Measurements from ENCODE around the gene SECISBP2. TPM values are rescaled to one million over a fixed set of nuclear protein-coding genes. Genes with fewer than 3 reads are reported as not detected.
"Not testable (repeated sequence)": the region's sequence is repeated elsewhere in the genome, so short reads cannot be mapped to it uniquely, and the experiment has no call there.

The SECISBP2 gene
- 10 to 100 TPM; 40.4 to 42.5 TPM for total RNA-seq

GRCh38 chr9:89318123-89319014 is at the start of gene SECISBP2:
Gene SECISBP2 (plus strand): TSS chr9:89318500. CDS start chr9:89318577, 77 bp downstream.
- DNase-seq = peak; percentile 96
- ChIA-PET POLR2A (interaction anchor here (0.6 to 1.4 kb wide), 5 partner anchors 8 to 219 kb away, joined by 3 to 4 read pairs (median 3); partner anchors contain the start of gene CKS2), CTCF (interaction anchor here (0.7 to 1.0 kb wide), 2 partner anchors 10 to 45 kb away, joined by 3 read pairs; no protein-coding TSS in a partner anchor)
- Mint-ChIP-seq H3K27ac (peak within 1 kb of the TSS; percentile 99), H3K27me3 (no peaks in the 10 kb centered on the region), H3K9me3 (no peaks in the 10 kb centered on the region), H3K4me3 (peak within 1 kb of the TSS; percentile 86), H3K36me3 (ENCODE audit: low read depth) (peaks cover 86% of the 10 kb centered on the region), H3K4me1 (ENCODE audit: low read depth) (peaks cover 78% of the 10 kb centered on the region)
- TF ChIP-seq, protein P1, sequence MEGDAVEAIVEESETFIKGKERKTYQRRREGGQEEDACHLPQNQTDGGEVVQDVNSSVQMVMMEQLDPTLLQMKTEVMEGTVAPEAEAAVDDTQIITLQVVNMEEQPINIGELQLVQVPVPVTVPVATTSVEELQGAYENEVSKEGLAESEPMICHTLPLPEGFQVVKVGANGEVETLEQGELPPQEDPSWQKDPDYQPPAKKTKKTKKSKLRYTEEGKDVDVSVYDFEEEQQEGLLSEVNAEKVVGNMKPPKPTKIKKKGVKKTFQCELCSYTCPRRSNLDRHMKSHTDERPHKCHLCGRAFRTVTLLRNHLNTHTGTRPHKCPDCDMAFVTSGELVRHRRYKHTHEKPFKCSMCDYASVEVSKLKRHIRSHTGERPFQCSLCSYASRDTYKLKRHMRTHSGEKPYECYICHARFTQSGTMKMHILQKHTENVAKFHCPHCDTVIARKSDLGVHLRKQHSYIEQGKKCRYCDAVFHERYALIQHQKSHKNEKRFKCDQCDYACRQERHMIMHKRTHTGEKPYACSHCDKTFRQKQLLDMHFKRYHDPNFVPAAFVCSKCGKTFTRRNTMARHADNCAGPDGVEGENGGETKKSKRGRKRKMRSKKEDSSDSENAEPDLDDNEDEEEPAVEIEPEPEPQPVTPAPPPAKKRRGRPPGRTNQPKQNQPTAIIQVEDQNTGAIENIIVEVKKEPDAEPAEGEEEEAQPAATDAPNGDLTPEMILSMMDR (IDR thresholded peaks at IDR 0.05) = no peak
- intact Hi-C loops (cut with micrococcal nuclease) = loop anchor here (5.0 to 10.0 kb wide), 3 partner anchors 104 to 216 kb away; no protein-coding TSS in a partner anchor
- peak; percentile 89 for ATAC-seq

DNA sequence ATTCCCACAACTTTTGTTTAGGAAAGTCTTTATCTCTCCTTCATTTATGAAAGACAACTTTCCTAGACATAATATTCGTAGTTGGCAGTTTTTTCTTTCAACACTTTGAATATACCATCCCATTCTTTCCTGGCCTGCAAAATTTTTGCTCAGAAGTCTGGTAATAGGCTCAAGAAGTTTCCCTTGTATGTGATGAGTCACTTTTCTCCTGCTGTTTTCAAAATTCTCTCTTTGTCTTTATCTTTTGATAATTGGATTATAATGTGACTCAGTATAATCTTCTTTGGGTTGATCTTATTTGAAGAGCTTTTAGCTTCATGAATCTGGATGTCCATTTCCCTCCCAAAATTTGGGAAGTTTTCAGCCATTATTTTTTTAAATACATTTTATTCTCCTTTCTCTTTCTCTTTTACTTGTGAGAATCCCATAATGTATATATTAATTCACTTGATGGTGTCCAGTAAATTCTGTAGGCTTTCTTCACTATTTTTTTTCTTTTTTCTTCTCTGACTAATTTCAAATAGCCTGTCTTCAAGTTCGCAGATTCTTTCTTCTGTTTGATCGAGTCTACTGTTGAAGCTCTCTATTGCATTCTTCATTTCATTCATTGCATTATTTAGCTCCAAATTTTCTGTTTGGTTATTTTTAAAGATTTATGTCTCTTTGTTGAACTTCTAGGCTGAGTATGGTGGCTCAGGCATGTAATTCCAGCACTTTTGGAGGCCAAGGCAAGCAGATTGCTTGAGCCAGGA is 44.6 kb upstream of the SECISBP2 start:
- DNase-seq = no peak
- H3K36me3 Mint-ChIP-seq (ENCODE audit: low read depth) = peaks cover 7% of the 10 kb centered on the region
- TF ChIP-seq, protein P1 (IDR thresholded peaks at IDR 0.05) = no peak
- ATAC-seq = no peak
- H3K27ac Mint-ChIP-seq = no peak overlapping the region
- peaks cover 20% of the 10 kb centered on the region for H3K4me1 Mint-ChIP-seq (ENCODE audit: low read depth)
- ChIA-PET POLR2A (no interaction called here), CTCF (interaction anchor here (1.1 kb wide), 1 partner anchor 45 kb away, joined by 3 read pairs; the partner anchor contains the start of gene SECISBP2)
- peaks cover 28% of the 10 kb centered on the region for H3K9me3 Mint-ChIP-seq
- intact Hi-C loops (cut with micrococcal nuclease) = no loop called here
- H3K27me3 Mint-ChIP-seq = peaks cover 10% of the 10 kb centered on the region
- H3K4me3 Mint-ChIP-seq = no peak overlapping the region

GRCh38 chr9:89274838-89275237 is 43.5 kb upstream of the SECISBP2 start:
- Mint-ChIP-seq H3K9me3 (peaks cover 28% of the 10 kb centered on the region), H3K4me1 (ENCODE audit: low read depth) (peaks cover 27% of the 10 kb centered on the region), H3K4me3 (no peak overlapping the region), H3K27ac (no peak overlapping the region), H3K27me3 (peaks cover 10% of the 10 kb centered on the region), H3K36me3 (ENCODE audit: low read depth) (peaks cover 7% of the 10 kb centered on the region)
- intact Hi-C loops (cut with micrococcal nuclease) = loop anchor here (5.0 kb wide), 1 partner anchor 93 kb away; no protein-coding TSS in a partner anchor
- TF ChIP-seq, protein P1 (IDR thresholded peaks at IDR 0.05) = no peak
- CTCF ChIA-PET = no interaction called here
- ATAC-seq (peak; percentile 86), DNase-seq (peak; percentile 44)
- POLR2A ChIA-PET = no interaction called here

GRCh38 chr9:89276040-89276439 is 42.3 kb upstream of the SECISBP2 start:
- CTCF ChIA-PET = interaction anchor here (0.9 kb wide), 1 partner anchor 12 kb away, joined by 3 read pairs; no protein-coding TSS in a partner anchor
- H3K4me3 Mint-ChIP-seq; DNase-seq; H3K27ac Mint-ChIP-seq; POLR2A ChIA-PET; H3K36me3 Mint-ChIP-seq (ENCODE audit: low read depth); H3K27me3 Mint-ChIP-seq; ATAC-seq: not testable (repeated sequence)
- Mint-ChIP-seq H3K4me1 (ENCODE audit: low read depth) (peaks cover 29% of the 10 kb centered on the region), H3K9me3 (peaks cover 28% of the 10 kb centered on the region)
- intact Hi-C loops (cut with micrococcal nuclease) = loop anchor here (5.0 kb wide), 1 partner anchor 94 kb away; no protein-coding TSS in a partner anchor

- DNase-seq = no peak
- Mint-ChIP-seq H3K27ac (no peak overlapping the region), H3K4me1 (ENCODE audit: low read depth) (peaks cover 29% of the 10 kb centered on the region), H3K36me3 (ENCODE audit: low read depth) (peaks cover 7% of the 10 kb centered on the region), H3K9me3 (peaks cover 25% of the 10 kb centered on the region), H3K4me3 (no peak overlapping the region), H3K27me3 (peaks cover 3% of the 10 kb centered on the region)
- ChIA-PET POLR2A (no interaction called here), CTCF (interaction anchor here (1.8 to 4.0 kb wide), 2 partner anchors 11 to 97 kb away, joined by 5 to 12 read pairs; no protein-coding TSS in a partner anchor)
- intact Hi-C loops (cut with micrococcal nuclease) = loop anchor here (5.0 kb wide), 1 partner anchor 95 kb away; no protein-coding TSS in a partner anchor
- ATAC-seq = no peak
- TF ChIP-seq, protein P1 (IDR thresholded peaks at IDR 0.05) = no peak
Measured at GRCh38 chr9:89277043-89277442, 41.3 kb upstream of the SECISBP2 start.

Data from activated CD8-positive, alpha-beta T cell treated with anti-CD3 and anti-CD28 coated beads for 36 hours (primary cell).